GM18867 (cell line): ENCODE results near the gene SAMHD1.
"Not testable (repeated sequence)": the region's sequence is repeated elsewhere in the genome, so short reads cannot be mapped to it uniquely, and the experiment has no call there.

Source experiments
- ATAC-seq: cut with Tn5 transposase; IDR thresholded peaks from one replicate; pipeline ENCODE4 v1.9.1; 2021; ENCODE audit warnings: mild to moderate bottlenecking, moderate library complexity; ENCODE audit not compliant: unreplicated experiment

The SAMHD1 gene

DNA sequence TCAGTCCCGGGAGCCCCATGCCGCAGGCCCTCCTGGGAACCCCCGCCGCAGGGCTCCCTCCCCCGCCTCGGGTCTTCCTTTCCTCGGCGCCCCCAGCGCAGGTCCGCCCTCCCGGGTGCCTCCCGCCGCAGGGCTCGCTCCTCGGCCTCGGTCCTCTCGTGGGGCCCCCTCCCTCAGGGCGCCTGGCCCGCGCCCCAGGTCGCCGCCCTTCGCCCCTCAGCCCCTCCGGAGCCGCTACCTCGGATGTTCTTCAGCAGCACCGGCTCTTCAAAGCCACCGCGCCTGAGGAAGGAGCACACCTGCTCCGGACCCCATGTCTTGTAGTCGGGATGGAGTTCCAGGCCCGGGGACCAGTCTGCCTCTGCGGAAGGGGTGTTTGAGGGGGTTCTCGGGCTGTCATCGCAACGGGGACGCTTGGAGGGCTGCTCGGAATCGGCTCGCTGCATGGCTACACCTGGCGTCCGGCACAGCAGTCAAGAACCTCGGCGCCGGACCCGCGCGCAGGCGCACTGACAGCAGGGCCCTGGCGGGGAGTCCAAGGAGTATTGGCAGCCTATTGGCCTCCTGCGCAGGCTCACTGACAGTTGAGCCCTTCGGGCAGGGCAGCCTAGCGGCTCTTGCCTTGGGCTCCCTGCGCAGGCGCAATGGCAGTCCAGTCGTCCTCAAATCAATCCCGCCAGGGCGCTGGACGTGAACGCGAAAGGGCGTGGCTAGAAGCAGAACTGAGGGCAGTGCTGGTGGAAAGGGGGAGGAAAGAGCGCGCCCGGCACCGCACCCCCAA lies at the start of gene SAMHD1:
Gene SAMHD1 (minus strand): TSS at position 511 of the 781 bp plus-strand sequence. CDS start 65 bp downstream, at position 446.
- ATAC-seq: peak; percentile 87

DNA sequence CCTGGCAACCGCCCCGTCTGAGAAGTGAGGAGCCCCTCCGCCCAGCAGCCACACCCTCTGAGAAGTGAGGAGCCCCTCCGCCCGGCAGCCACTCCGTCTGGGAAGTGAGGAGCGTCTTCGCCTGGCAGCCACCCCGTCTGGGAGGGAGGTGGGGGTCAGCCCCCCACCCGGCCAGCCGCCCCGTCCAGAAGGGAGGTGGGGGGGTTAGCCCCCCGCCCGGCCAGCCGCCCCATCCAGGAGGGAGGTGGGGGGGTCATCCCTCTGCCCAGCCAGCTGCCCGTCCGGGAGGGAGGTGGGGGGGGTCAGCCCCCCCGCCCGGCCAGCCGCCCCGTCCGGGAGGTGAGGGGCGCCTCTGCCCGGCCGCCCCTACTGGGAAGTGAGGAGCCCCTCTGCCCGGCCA lies 48.7 kb upstream of the SAMHD1 start:
- not testable (repeated sequence) for ATAC-seq

DNA sequence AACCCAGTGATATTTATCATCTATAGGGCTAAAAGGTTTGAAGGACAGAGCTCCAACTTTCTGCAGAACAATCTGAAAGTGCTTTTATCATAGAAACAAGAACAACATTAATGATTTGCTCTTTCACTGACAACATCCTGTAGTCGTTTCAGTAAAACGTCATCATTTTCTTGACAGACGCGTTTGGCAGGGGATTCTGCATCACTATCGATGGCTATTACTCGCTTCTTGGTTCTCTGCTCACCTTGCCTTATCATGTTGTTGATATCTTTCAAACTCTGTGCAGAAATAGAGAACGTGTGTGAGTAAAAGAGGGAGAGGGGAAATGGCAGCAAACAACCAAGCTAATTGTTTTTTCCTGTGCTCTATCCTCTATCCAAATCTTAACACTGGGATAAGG lies 47.1 kb upstream of the SAMHD1 start:
- no peak for ATAC-seq

DNA sequence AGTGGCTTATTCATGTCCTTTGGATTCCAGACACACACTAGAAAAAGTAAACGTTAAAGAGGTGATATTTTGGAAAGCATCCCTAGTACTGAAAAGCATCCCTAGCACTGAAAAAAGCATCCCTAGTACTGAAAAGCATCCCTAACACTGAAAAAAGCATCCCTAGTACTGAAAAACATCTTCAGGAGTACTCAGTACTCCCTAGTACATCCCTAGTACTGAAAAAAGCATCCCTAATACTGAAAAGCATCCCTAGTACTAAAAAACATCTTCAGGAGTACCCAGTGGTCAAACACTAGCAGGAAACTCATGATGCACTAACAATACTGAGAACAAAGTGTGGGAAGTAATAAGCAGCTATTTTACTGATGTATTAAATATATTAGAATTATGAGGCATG lies 45.6 kb upstream of the SAMHD1 start:
- no peak for ATAC-seq

DNA sequence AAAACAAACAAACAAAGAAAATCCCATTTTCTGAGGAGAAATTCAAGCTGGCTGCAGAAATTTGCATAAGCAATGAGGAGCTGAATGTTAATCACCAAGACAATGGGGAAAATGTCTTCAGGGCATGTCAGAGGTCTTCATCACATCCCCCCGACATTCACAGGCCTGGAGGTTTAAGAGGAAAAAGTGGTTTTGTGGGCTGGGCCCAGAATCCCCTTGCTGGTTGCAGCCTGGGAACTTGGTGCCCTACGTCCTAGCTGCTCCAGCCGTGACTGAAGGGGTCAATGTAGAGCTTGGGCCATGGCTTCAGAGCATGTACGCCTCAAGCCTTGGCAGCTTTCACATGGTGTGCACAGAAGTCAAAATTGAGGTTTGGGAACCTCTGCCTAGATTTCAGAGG lies 42.7 kb upstream of the SAMHD1 start:
- ATAC-seq: not testable (repeated sequence)

DNA sequence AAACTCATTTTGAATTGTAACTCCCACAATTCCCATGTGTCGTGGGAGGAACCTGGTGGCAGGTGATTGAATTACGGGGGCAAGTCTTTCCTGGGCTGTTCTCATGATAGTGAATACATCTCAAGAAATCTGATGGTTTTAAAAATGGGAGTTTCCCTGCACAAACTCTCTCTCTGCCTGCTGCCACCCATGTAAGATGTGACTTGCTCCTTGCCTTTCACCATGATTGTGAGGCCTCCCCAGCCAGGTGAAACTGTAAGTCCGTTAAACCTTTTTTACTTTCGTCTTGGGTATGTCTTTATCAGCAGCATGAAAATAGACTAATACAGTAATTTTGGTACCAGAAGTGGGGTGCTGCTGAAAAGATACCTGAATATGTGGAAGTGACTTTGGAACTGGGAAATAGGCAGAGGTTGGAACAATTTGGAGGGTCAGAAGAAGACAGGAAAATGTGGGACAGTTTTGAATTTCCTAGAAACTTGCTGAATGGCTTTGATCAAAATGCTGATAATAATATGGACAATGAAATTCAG lies 41.4 kb upstream of the SAMHD1 start:
- ATAC-seq: no peak

DNA sequence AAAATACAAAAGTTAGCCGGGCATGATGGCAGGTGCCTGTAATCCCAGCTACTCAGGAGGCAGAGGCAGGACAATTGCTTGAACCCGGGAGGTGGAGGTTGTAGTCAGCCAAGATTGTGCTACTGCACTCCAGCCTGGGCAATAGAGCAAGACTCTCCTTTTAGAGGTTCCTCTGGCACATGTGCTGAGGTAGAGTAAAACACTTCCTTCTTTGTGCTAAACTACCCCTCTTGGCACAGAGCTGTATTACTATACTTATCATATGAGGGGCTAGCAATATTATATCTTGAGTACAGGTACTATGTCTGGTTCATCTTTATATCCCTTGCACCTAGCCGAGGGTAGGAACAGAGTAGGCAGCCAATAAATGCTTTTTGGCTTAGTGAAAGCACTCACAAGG lies 40.2 kb upstream of the SAMHD1 start:
- ATAC-seq: no peak

DNA sequence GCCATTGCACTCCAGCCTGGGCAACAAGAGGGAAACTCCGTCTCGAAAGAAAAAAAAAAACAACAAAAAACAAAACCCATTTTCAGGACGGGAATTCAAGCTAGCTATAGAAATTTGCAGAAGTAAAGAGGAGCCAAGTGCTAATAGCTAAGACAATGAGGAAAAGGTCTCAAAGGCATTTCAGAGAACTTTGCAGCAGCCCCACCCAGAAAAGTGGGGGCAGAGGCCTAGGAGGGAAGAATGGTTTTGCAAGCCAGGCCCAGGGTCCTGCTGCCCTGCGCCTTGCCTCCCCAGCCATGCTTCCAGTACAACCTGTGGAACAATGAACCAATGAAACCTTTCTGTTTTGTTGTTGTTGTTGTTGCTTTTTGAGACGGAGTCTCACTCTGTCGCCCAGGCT lies 38.3 kb upstream of the SAMHD1 start:
- ATAC-seq: no peak

GRCh38 chr20:36988494-36988966 lies 37.0 kb upstream of the SAMHD1 start:
- ATAC-seq: no peak

DNA sequence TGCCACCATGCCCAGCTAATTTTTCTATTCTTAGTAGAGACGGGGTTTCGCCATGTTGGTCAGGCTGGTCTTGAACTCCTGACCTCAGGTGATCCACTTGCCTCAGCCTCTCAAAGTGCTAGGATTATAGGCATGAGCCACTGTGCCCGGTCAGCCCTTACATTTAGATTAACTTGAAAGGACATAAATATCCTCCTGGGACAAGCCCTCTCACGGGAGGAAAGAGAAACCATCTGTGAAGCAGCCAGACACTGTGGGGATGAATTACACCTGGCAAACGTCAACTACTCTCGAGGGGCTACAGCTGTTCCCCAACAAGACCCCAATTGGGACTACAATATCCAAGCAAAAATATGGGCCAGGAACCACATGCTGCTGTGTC lies 32.7 kb upstream of the SAMHD1 start:
- ATAC-seq: no peak

GRCh38 chr20:36975099-36975818 lies 23.8 kb upstream of the SAMHD1 start:
- ATAC-seq: no peak

- ATAC-seq: no peak
Measured at GRCh38 chr20:36974660-36975059, 23.2 kb upstream of the SAMHD1 start.

DNA sequence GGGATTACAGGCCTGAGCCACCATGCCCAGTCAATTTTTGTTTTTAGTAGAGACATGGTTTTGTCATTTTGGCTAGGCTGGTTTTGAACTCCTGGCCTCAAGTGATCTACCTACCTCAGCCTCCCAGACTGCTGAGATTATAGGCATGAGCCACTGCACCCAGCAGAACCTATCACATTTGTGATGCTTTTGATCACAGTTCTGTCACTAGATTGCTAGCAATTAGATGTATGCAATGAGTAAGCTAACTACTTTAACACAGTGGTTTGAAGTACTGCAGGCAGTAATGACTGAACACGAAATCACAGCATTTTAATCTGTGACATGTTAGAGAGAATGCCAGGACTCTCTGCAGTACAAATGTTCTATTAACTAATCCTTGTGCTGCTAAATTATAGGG lies 19.6 kb upstream of the SAMHD1 start:
- no peak for ATAC-seq

DNA sequence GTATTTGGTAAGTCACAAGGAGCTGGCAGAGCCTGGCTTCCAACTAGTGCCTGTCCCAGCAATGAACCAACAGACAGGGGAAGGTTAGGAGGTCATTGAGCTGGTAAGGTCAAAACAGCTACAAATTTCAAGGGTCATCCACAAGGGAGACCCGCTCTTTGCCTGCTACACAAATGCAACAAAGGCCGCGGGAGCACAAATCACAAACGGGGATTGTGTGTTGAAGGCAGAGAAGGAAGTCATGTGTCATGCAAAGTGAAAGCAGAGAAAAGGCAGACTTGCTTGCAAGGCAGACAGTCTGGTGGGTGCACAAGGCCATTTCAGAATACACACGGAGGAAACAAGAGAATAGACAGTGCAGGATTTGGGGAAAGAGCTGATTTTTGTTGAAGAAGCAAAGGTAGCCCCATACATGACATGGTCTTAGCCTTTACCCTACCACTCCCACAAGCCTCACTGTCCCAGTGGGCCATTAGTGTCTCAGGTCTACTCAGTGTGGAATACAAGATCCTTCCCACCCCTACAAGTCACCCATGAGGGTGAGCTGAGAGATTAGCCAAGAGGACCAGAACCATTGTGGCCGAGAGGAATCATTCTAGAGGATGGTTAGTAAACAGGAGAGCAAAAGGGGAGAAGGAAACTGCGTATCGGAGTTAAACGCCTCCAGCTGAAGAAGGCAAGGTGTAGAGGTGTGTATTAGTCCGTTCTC lies 18.1 kb upstream of the SAMHD1 start:
- no peak for ATAC-seq

- no peak for ATAC-seq
Measured at GRCh38 chr20:36969051-36969450, 17.5 kb upstream of the SAMHD1 start.

DNA sequence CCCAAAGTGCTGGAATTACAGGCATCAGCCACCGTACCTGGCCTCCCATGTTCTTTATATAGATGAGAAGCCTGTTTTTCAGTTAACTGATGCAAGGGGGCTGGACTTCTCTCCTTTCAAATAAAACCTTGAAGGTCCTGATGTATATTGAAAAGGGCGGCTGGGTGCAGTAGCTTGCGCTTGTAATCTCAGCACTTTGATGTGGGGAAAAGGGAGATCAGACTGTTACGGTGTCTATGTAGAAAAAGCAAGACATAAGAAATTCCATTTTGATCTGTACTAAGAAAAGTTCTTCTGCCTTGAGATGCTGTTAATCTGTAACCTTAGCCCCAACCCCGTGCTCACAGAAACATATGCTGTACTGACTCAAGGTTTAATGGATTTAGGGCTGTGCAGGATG lies 16.1 kb upstream of the SAMHD1 start:
- ATAC-seq: no peak

- ATAC-seq: not testable (repeated sequence)
Measured at GRCh38 chr20:36966965-36967364, 15.5 kb upstream of the SAMHD1 start.

- not testable (repeated sequence) for ATAC-seq
Measured at GRCh38 chr20:36962354-36962941, 10.9 kb upstream of the SAMHD1 start.

DNA sequence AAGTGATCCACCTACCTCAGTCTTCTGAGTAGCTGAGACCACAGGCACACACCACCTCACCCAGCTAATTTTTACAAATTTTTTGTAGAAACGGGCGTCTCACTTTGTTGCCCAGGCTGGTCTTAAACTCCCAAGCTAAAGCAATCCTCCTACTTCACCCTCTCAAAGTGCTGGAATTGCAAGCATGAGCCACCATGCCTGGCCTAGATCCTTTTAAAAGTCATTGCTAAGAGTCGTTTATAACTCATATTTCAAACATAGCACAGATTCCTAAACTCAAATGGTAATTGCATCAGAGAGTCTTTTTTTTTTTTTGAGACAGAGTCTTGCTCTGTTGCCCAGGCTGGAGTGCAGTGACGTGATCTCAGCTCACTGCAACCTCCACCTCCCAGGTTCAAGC lies 7.7 kb upstream of the SAMHD1 start:
- no peak for ATAC-seq

DNA sequence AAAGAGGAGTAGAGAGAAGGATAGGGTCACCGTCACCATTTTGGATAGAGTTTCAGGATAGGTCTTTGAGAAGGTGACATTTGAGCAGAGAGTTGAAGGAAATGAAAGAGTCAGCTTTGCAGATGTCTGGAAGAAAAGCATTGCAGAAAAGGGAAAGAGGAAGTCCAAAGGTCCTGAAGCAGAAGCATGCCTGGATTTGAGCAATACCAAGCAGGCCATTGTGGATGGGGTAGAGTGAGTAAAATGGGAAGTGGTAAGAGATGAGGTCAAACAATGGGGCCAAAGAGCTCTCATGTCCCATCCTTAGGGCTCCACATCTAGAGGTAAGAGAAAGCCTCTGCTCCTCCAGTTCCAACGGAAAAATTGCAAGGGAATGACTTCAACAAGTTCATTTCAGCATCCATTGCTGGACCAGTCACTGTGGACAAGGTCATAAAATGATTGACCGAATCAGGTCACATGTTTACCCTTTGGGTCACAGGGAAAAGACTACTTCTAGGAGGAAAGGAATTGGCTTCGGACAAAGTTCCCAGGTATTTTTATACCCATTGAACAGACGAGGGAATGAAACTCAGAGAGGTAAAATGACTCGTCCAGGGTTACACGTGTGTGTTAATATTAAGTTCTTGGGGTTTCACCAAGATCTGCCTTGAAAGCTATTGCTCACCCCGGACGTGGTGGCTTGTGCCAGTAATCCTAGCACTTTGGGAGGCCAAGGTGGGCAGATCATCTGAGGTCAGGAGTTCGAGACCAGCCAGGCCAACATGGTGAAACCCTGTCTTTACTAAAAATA lies 6.6 kb upstream of the SAMHD1 start:
- no peak for ATAC-seq
